Sciatic nerve (tissue), 2 donors: ENCODE results near the gene ZNF429. TPM values are rescaled to one million over a fixed set of nuclear protein-coding genes. Genes with fewer than 3 reads are reported as not detected.
"Not testable (repeated sequence)": the region's sequence is repeated elsewhere in the genome, so short reads cannot be mapped to it uniquely, and the experiment has no call there.

Experiments
- ATAC-seq: fragments of 200-7000 bp; cut with Tn5 transposase; one replicate; pipeline ENCODE4 v1.9.1; 2020; ENCODE audit warnings: mild to moderate bottlenecking, moderate library complexity
- DNase-seq: peaks from one replicate; pipeline ENCODE4 v3.0.0-alpha.2; 2020; ENCODE audit warnings: low spot score
- intact Hi-C: fragments of 100-400 bp; cut with DNase I; formaldehyde crosslinking; loops from one replicate; pipeline ENCODE4 v1.14.2; 2022
- total RNA-seq: library from RNA; stranded (reverse); fragmentation: NEBNext Ultra II Directional; extraction: Animal tissue kit (Norgen Biotek cat#: 25700); gene quantifications from one replicate; pipeline ENCODE4 v1.2.1, GENCODE V29; 2021
- donor health status: DM: no; HTN: no; CAD: no.
- donor health status: DM: no; HTN: no; CAD: no.

ZNF429 gene
- total RNA-seq, 1 donor from 2014 or later, result 14.4 TPM

DNA sequence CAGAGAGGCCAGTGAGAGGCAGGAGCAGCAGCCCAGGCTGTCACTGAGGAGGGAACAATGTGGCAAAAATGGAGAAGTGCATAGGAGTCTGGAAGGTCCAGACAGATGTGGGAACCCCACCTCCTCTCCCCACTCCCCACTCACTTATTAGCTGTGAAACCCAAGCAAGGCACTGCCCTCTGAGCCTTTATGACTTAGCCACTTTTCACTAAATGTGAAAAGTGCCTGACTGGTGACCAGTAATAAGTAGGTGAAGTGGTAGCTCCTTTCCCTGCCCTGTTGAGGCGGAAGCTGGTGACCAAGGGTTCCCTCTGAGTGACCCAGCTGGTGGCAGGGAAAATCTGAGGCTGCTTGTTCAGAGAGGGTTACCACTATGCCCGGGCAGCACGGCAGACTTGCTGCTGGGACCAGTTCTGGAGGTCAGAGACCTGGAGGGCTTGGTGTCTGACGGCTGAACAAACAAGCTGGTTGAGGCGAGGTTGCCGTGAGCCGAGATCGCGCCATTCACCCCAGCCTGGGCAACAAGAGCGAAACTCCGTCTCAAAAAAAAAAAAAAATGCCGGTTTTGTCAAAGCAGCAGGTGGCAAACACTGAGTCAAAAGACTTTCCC lies 80.0 kb downstream of the ZNF429 start:
- no peak for DNase-seq
- intact Hi-C loops, result no loop called here
- ATAC-seq, result no peak

- DNase-seq, result no peak
- ATAC-seq, result peak; percentile 57
- intact Hi-C loops, result no loop called here
Measured at GRCh38 chr19:21586311-21587116, 81.1 kb downstream of the ZNF429 start.

GRCh38 chr19:21587117-21587461 lies 81.7 kb downstream of the ZNF429 start:
- DNase-seq, result no peak
- ATAC-seq, result peak; percentile 48
- intact Hi-C loops, result no loop called here

DNA sequence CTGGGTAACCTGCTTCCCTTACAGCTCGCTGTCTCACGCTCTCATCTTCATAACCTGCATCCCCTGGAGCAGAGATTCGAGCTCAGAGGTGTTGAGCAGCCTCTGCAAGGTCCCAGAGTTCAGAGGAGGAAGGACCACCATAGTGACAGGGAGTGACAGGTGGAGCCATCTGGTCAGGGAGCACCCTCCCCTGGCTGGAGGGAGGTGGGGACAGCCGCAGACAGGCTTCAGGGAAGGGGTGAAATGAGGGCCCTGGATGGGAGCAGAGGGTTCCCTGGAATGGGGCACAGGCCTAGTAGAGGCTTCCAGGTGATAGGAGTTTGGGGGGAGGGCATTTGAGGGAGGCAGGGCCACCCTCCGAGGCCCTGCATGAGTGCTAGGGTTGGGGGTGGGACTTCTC lies 82.1 kb downstream of the ZNF429 start:
- intact Hi-C loops, result no loop called here
- ATAC-seq, result no peak
- no peak for DNase-seq

GRCh38 chr19:21588065-21588601 lies 82.7 kb downstream of the ZNF429 start:
- ATAC-seq (no peak), DNase-seq (no peak)
- intact Hi-C loops, result no loop called here

- intact Hi-C loops, result no loop called here
- ATAC-seq, result no peak
- DNase-seq, result no peak
Measured at GRCh38 chr19:21590867-21591266, 85.5 kb downstream of the ZNF429 start.

- ATAC-seq, result no peak
Measured at GRCh38 chr19:21593008-21593481, 87.6 kb downstream of the ZNF429 start.

DNA sequence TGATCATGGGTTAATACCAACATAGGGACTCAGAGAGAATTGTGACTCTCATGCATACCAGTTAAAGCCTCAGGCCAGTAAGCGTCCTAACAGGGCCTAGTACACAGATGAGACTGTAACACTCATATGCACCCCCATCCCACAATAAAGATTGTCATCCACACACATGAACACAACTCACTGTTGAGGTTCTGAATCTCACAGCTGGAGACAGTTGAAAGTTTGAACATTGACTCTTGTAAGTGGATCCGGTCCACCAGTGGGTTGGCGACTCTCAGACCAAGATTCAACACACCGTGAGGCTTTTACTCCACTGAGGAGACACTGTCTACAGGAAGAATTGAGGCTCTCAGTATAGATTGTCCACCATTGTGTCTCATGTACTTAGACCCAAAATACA lies 88.1 kb downstream of the ZNF429 start:
- DNase-seq (no peak), ATAC-seq (no peak)
- intact Hi-C loops, result no loop called here

More at GRCh38 chr19:21593008-21593481, 87.6 kb downstream of the ZNF429 start:
- no peak for DNase-seq
- intact Hi-C loops, result no loop called here

GRCh38 chr19:21593934-21594820 lies 88.8 kb downstream of the ZNF429 start:
- intact Hi-C loops, result no loop called here
- DNase-seq, result no peak
- ATAC-seq, result peak; percentile 65

GRCh38 chr19:21595185-21595584 lies 89.8 kb downstream of the ZNF429 start:
- ATAC-seq, result no peak
- intact Hi-C loops, result no loop called here
- no peak for DNase-seq

- ATAC-seq (no peak), DNase-seq (no peak)
- intact Hi-C loops, result no loop called here
Measured at GRCh38 chr19:21602082-21602658, 96.8 kb downstream of the ZNF429 start.

GRCh38 chr19:21602659-21603430 lies 97.4 kb downstream of the ZNF429 start:
- DNase-seq, ATAC-seq, intact Hi-C loops: not testable (repeated sequence)

DNA sequence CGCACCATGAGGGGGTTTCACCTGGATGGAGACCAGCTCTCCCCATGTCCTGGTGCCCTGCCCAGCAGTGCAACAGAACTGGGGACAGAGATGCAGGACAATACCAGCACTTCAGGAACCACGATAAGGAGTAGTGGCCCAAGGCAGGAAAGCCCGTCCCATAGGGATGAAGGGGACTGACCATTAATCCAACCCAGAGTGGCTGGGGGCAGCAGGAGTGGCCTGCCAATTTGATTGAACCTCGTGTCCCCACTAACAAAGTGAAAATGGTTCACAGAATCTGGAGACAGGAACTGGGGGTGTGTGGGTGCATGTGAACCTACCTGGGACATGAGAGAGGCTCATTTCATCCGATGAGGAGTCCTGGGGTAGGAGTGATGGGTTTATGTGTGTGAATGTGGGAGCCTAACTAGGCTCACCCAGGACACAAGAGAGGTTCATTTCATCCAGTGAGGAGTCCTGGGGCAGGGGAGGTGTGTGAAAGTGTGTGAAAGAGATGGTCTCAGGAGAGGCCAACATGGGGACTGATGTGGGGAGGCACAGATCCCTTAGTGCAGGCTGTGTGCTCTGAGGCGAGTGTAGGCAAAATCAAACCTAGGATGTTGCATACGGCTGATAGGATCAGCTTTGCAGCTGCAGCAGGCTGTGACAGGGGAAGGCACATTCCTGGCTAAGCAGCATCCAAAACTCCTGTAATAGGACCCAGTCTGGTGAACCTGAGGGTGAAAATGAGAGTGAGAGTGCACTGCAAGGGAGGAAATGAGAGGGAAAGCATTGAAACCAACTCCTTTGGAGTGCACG lies 98.2 kb downstream of the ZNF429 start:
- peak; percentile 62 for ATAC-seq
- no peak for DNase-seq
- intact Hi-C loops, result no loop called here

GRCh38 chr19:21604351-21604926 lies 99.0 kb downstream of the ZNF429 start:
- intact Hi-C loops, result no loop called here
- no peak for DNase-seq
- ATAC-seq, result peak; percentile 72
